CD4-positive, alpha-beta T cell treated with Interleukin-17A for 4 hours (primary cell): ENCODE results near the gene PPHLN1.

Source experiments
- DNase-seq: peaks from one replicate; pipeline ENCODE4 v3.0.0-alpha.2; 2020; ENCODE audit warnings: mixed read lengths

PPHLN1 gene, protein sequence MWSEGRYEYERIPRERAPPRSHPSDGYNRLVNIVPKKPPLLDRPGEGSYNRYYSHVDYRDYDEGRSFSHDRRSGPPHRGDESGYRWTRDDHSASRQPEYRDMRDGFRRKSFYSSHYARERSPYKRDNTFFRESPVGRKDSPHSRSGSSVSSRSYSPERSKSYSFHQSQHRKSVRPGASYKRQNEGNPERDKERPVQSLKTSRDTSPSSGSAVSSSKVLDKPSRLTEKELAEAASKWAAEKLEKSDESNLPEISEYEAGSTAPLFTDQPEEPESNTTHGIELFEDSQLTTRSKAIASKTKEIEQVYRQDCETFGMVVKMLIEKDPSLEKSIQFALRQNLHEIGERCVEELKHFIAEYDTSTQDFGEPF

DNA sequence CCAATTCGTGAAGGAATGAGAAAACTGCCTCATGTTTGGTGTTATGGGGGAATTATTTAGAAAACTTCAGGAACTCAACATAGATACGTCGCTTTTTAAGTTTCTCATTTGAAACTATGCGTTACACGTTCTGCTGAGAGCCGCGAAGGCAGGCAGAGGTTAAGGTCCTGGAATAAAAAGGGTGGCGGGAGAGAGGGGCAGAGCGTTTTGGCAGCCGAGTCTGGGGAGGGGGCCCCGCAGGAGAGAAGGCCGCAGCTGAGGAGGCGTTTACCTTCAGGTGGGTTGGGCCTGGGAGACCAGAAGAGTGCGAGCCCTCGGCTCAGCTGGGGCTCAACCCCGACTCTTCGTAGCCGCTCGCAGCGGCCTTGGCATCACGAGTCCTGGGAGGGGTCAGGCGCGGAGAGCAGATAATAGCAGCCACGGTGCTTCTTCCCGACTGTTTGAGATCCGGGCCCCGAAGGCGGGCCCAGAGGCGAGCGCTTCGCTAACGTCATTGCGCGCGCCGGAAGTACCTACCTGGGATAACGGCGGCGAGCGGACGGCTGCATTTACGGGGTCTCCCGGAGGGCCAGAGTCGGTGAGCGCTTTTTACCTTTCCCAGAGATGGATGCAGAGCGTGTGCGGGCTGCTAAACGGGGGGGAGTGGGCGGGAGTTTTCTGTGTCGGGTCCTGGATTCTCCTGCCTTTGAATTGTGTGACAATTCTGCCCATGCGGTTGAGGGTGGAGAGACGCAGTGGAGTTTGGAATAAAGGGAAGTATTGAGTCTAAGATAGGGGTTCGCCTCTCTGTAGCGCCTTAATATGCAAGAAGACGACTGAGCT lies at the start of gene PPHLN1, which contains the start of gene ZCRB1:
Gene PPHLN1 (plus strand): TSS at position 515 of the 822 bp plus-strand sequence. CDS start 9,736 bp downstream, outside the sequence.
Gene ZCRB1 (minus strand): TSS at position 442 of the 822 bp plus-strand sequence. CDS start 1,992 bp downstream, outside the sequence.
- peak; percentile 83 for DNase-seq

DNA sequence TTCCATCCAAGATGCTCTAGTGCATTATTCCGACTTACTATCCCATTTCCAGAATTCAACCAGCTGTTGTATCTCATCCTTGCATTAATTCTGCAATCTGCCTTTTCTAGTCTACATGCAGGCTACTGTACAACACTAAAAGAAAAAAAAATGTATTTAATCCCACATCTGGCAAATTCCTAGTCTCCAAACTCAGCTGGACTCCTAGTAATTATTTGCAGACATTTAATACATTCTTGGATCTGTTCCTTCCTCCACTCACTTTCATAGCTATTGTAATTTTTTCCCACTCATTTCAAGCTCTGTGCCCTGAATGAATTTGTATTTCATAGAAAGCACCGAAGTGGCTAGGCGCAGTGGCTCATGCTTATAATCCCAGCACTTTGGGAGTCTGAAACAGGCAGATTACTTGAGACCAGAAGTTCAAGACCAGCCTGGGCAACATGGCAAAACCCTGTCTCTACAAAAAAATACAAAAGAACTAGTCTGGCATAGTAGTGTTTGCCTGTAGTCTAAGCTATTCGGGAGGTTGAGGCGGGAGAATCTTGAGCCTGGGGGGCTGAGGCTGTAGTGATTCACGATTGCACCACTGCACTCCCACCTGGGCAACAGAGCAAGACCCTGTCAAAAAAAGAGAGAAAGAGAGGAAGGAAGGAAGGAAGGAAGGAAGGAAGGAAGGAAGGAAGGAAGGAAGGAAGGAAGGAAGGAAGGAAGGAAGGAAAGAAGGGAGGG lies 48.4 kb upstream of the PPHLN1 start:
- no peak for DNase-seq

DNA sequence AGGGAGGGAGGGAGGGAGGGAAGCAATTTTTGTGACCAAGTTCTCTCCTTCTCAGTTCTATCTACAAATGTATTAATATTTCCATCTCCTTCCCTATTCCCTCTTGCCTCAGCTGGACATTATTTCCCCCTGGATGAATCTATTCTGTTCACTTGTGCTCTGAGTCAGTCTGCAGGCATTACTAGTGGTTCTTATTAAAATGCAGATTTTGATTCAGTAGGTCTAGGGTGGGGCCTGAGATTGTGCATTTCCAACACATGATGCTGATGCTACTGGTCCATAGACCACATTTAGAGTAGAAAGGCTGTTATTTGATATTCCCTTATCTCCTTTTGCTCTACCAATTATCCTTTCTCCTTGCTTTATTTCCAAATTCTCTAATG lies 47.8 kb upstream of the PPHLN1 start:
- DNase-seq, result no peak

DNA sequence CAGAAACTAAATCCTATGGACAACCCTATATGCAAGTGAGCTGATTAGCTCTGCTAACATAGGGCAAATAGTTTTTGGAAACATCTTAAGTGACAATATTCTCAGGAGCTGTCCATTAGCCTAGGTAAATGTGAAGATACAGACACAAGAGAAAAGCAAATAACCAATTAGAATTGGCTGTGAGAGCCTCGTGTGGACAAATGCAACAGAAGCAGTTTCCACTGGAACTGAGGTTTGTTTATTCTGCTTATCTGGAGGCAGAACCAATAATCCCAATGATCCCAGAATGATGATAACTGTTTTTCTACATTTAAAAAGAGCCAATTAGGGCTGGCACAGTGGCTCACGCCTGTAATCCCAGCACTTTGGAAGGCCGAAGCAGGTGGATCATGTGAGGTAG lies 44.7 kb upstream of the PPHLN1 start:
- DNase-seq, result no peak

DNA sequence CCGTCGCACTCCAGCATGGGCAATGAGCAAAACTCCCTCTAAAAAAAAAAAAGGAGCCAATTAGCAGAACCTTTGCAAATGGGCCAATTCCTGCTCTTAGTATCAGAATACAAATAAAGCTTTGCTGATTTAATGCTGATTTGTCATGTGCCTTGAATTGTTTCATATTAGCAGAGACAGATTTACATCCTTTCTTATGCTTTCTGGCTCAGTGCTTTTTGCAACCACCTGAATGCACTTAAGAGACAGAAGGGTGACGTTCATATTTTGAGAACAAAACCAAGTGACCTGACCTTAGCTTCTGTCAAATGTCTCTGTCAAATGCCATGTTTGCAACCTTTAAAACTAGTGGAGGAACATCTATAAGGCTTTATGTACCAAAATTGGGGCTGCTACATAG lies 44.1 kb upstream of the PPHLN1 start:
- no peak for DNase-seq

DNA sequence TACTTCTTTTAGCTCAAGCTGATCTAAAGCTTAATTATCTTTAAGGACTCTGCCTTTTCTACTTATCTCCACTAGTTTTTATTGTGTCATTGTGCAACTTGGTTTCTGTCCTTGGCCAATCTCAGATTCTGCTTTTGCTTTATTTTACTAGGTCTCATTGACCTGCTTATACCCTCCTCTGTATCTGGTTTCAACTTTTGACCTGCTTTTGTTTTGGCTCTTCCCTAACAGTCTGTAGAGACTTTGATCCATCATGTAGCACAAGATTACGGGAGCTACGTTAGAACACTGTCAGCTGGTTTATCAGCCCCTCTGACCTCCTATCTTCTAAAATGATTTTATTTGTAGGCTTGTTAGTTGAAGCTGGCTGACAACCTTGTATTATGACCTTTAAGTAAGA lies 43.7 kb upstream of the PPHLN1 start:
- no peak for DNase-seq

DNA sequence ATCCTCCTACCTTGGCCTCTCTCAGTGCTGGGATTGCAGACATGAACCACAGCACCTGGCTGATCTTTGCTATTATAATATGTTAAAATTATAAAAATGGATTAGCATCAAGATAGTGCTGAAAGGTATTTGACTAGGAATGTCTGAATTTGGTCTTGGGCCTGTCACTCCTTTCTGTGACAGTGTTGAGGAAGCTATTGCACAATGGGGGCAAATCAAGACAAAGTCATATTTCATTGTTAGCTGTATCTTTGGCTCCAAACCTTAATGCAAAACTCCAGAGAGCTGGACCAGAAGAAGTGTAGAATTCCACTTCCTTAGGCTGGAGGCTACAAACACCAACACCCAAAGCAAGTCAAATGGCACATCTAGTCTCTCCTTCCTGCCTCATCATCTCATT lies 42.2 kb upstream of the PPHLN1 start:
- no peak for DNase-seq

DNA sequence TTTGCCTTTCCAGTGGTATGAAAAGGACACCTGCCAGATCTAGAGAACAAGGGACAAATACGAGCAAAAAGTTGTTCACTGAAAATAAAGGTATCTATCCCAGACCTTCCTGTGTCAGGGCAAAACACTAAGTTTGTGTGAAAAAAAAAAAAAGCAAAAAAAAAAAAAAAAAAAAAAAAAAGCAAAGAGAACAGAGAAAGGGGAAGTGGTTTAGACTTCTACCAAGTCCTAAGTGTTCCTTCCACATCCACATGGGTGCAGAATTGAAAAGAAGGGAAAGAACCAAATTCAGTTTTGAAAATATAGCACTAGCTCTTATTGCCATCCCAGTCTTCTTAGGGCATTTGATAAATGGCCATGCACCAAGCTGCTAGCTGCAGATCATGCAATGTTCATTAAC lies 41.8 kb upstream of the PPHLN1 start:
- DNase-seq, result no peak

DNA sequence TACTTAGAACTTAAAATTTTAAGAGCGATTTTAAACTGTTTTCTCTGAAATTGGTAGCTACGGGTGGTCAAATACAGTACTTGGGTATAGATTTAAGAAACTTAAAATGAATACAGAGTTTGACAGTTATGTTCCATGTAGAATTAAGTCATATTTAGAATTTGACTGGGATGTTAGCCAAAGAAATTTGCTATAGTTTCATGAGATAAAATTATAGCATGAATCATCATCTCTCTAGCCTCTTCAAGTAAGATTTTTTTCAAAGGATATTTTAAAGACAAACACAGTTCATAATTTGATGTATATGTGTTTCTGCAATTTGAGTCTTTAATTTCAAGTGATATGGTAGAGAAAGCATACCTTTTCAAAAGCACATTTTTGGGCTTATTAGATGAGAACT lies 41.1 kb upstream of the PPHLN1 start:
- DNase-seq, result no peak

DNA sequence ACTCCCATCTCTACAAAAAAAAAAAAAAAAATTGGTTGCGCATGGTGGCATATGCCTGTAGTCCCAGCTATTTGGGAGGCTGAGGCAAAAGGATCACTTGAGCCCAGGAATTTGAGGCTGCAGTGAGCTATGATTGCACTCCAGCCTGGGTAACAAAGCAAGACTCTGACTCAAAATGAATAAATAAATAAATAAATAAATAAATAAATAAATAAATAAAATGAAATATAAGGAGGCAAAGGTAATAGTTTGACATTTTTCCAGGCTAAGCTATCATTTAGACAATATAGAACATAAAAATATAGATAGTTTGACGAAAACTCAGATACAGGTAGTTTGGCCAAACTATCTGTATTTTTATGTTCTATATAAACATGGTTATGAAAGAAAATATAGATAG lies 40.5 kb upstream of the PPHLN1 start:
- no peak for DNase-seq

DNA sequence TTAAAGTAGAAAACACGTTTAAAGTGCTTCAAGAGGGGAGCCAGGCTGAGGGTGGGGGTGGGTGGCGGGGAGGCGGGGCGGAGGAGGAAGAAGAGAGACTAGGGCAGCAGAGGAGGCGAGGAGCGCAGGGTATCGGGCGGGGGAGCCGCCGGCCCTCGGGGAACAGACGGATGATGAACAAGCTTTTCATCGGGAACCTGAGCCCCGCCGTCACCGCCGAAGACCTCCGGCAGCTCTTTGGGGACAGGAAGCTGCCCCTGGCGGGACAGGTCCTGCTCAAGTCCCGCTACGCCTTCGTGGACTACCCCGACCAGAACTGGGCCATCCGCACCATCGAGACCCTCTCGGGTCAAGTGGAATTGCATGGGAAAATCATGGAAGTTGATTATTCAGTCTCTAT lies 39.2 kb upstream of the PPHLN1 start:
- no peak for DNase-seq

DNA sequence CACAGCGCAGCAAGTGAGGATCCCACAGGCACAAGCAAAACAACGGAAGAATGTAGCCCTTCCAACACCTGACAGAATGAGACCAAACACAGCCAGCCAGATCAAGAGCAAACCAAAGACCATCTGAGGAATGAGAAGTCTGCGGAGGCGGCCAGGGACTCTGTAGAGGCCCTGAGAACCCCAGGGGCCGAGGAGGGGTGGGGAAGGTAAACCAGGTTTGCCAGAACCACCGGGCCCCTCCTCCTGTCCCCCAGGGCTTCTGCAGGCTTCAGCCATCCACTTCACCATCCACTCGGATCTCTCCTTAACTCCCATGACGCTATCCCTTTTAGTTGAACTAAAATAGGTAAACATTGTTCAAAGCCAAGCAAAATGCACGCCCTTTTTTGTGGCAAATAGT lies 37.4 kb upstream of the PPHLN1 start:
- no peak for DNase-seq

DNA sequence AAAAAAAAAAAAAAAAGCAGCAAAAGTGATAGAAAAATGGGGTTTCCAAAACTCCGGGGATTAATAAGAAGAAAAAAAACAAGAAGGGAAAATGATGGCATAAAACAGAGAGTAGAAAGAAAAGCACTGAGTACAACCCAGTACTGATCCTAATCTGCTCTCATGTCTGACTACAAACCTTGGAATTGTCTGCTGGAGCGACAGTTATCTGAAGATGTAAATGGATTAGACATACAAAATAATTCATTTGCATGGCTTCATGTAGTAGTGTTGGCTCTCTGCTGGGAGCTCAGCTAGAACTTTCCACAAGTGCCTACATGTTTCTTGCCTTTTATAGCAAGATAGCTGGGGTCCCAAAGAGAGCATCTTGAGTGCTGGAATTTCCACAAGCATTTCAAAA lies 34.3 kb upstream of the PPHLN1 start:
- DNase-seq, result no peak

DNA sequence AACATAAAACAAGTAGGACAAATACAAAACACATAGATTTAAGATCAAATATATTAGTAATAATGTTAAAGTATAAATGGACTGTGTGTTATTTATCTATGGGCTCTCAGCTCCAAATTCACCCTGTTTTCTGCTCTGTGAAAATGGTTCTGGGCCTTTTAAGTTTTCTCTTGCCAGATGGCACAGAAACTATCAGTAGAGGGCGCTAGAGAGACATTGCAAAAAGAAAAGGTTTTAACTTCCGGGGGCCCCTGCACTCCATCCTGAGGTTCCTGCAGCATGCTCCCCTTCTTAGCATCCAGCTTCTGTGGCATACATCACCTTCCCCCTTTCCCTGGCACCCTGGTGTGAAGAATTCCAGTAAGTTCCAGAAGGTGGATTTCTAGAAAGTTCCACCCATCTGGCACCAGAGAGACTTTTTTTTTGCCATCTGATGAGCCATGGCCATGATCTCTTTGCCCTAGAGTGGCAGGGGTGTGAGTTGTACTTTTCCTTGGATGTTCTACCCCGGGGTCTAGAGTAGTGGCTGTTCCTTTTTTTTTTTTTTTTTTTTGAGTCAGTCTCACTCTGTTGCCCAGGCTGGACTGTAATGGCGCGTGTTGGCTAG lies 29.4 kb upstream of the PPHLN1 start:
- no peak for DNase-seq

DNA sequence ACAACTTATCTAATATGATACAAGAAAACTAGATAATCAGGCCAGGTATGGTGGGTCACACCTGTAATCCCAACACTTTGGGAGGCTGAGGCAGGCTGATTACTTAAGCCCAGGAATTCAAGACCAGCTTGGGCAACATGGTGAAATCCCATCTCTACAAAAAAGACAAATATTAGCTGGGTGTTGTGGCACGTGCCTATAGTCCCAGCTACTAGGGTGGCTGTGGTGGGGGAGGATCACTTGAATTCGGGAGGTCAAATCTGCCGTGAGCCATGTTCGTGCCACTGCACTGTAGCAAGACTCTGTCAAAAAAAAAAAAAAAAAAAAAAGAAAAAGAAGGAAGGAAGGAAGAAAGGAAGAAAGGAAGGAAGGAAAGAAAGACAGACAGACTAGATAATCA lies 27.1 kb upstream of the PPHLN1 start:
- no peak for DNase-seq

DNA sequence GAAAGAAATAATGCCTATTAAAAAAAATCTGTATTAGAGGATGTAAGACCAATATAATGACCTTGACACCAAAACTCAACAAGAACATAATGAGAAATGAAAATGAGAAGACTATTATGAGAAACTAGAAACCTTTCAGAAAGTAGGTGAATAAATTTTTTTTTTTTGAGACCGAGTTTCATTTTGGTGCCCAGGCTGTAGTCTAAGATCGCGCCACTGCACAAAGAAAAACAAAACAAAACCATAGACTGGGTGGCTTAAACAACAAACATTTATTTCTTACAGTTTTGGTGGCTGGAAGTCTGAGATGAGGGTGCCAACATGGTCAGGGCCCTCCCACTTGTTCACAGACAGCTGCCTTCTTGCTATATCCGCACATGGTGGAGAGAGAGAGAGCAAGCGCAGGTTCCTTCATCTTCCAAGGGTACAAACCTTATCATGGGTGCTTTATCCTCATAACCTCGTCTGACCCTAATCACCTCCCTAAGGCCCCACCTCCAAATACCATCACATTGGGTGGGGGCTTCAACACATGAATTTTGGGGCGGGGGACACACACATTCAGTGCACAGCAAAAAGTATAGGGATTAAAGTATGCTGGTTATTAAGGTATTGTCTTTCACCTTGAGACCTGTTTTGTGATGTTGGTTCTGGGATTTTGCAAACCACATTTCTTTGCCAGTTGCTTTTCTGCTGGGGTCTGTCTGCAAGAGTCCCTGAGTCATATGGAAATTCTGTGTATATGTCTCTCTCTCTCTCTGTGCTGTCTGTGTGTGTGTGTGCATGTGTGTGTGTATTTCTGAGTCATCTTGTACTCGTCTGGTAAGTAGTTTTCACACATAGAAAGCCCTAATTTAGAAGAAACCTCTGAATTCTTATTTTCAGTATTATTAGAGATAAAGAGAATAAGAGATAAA lies 26.3 kb upstream of the PPHLN1 start:
- peak; percentile 30 for DNase-seq

DNA sequence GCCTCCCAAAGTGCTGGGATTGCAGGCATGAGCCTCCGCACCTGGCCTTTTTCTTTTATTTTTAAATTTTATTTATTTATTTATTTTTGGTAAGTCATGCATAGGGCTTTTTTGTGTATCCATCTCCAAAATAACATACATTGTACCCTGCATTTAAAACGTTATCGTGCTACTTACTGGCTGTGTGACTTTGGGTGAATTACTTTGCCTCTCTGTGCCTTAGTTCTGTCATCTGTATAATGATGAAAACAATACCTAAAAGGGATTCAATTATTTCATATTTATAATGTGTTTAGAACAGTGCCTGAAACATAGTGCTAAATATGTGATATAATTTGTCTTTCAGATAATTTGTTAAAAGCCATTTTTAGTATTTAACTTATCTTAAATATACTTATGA lies 19.7 kb upstream of the PPHLN1 start:
- no peak for DNase-seq

DNA sequence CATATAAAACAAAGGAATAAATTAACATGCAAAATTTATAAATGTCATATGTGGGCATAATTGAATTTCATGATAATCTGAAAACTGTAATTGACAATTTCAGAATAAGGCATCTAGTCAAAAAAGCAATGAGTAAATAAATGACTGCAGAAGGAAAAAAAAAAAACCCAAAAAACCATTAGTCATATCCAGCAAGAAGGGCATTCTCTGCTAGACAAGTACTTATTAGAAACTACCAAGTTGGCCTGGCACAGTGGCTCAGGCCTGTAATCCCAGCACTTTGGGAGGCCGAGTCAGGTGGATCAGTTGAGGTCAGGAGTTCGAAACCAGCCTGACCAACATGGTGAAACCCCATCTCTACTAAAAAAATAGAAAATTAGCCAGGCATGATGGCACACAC lies 17.6 kb upstream of the PPHLN1 start:
- no peak for DNase-seq

DNA sequence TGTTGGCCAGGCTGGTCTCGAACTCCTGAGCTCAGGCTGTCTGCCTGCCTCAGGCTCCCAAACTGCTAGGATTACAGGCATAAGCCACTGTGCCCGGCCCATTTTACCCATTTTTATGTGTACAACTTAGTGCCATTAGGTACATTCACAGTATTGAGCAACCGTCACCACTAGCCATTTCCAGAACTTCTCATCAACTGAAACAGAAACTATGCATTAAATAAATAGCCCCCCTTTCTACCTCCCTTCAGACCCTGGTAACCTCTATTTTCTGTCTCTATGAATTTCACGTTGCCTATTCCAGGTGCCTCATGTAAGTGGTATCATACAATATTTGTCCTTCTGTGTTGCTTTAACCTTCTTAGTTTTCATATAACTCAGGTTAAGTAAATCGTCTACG lies 16.0 kb upstream of the PPHLN1 start:
- no peak for DNase-seq

DNA sequence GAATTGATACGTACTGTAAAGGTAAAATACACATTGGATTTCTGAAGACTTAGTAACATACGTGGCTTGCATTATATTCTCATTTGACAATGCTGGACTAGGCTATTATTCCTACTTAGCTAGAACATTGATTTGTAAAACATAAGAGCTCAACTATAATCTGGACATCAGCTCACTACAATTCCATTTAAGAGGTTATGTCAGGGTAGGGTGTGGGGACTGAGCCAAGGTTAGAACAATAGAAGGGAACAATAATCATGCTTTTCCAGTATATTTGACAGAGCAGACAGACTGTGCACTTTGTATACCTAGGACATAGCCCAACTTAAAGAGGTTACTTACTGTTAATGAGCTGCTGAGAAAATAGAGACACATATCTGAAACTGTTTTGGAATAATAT lies 10.9 kb upstream of the PPHLN1 start:
- DNase-seq, result no peak

DNA sequence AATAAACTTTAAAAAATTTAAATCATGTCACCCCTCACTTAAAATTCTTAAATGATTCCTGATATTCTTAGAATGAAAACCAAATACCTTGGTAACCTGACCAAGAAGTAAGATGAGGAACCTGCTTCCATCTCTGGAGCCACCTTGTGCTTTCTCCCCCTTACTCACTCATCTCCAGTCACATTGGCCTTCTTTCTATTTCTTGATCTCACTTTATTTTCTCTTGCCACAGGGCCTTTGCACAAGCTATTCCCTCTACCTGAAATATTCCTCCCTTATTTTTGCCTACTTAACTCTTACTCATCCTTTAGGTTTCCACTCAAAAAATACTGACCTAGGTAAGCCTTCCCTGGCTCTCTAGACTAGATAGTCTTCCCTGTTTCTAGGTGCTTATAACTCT lies 5.2 kb upstream of the PPHLN1 start:
- DNase-seq, result no peak

DNA sequence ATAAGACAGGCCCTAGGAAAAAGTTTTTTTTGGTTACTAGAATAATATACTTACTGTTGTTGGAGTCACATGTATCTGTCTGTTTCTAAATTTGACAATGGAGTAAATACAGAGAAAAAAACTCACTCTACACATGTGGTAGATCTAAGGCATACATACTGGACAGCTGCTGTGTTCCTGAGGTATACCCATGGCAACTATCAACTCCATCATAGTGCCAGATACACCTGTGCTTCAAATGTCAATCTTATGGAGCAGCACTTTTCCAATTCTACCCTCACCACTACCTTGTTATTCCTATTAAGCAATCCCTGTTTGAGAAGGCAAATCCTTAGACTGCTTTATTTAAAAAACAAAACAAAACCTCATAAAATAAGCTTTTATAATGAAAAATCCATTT lies 3.4 kb upstream of the PPHLN1 start:
- no peak for DNase-seq
